GM18870 (cell line): ENCODE data around the gene POLR3K.
"Not testable (repeated sequence)": the region's sequence is repeated elsewhere in the genome, so short reads cannot be mapped to it uniquely, and the experiment has no call there.

ENCODE experiments used
- ATAC-seq: cut with Tn5 transposase; IDR thresholded peaks from one replicate; pipeline ENCODE4 v1.9.1; 2021; ENCODE audit warnings: moderate library complexity; ENCODE audit not compliant: unreplicated experiment

POLR3K gene

GRCh38 chr16:20886-21285, 32.5 kb downstream of the POLR3K start:
- not testable (repeated sequence) for ATAC-seq

- not testable (repeated sequence) for ATAC-seq
Measured at GRCh38 chr16:17062-17765, 36.2 kb downstream of the POLR3K start.

GRCh38 chr16:10772-11171, 42.6 kb downstream of the POLR3K start:
- ATAC-seq = not testable (repeated sequence)

GRCh38 chr16:9903-10665, 43.3 kb downstream of the POLR3K start:
- ATAC-seq = no peak
